ENCODE measurements around the gene SRGAP2. TPM values are rescaled to one million over a fixed set of nuclear protein-coding genes. Genes with fewer than 3 reads are reported as not detected.
"Not testable (repeated sequence)": the region's sequence is repeated elsewhere in the genome, so short reads cannot be mapped to it uniquely, and the experiment has no call there.

The SRGAP2 gene
- total and polyA plus RNA-seq, 2 of the 4 experiments (the other 2 are of a cell fraction): 20.7 to 33.3 TPM

- CTCF ChIA-PET; H4K91ac ChIP-seq (ENCODE audit: insufficient read depth, low read depth, low read length); POLR2A ChIA-PET (ENCODE audit: unreplicated experiment); H3K56ac ChIP-seq (ENCODE audit: extremely low read depth, insufficient read depth, low read length); H4K20me1 ChIP-seq (ENCODE audit: insufficient read depth, low read length); H3K79me1 ChIP-seq (ENCODE audit: low read depth in 1 of 2, low read length in 2 of 2); H4K5ac ChIP-seq (ENCODE audit: low read depth, low read length); H3K4me2 ChIP-seq (ENCODE audit: low read depth, low read length); H3K23ac ChIP-seq (ENCODE audit: low read depth, low read length); H3K36me3 ChIP-seq (ENCODE audit: control insufficient read depth, insufficient read depth, low read length); ATAC-seq (ENCODE audit: low read depth); H3K9me1 ChIP-seq (ENCODE audit: insufficient read depth, low read length); H3K4me3 ChIP-seq (ENCODE audit: insufficient read depth, low read depth, low read length); H3K4me1 ChIP-seq (ENCODE audit: control insufficient read depth, insufficient read depth, low read length); in situ Hi-C loops (cut with MboI; ENCODE audit: low sequenced_read_pairs); H3K18ac ChIP-seq (ENCODE audit: low read depth, low read length); dilution Hi-C loops (cut with HindIII; ENCODE audit: low sequenced_read_pairs, unreplicated experiment); H4K8ac ChIP-seq (ENCODE audit: low read depth in 2 of 2, low read length in 2 of 2); H3K27ac ChIP-seq (ENCODE audit: insufficient read depth, low read length); H3K4ac ChIP-seq (ENCODE audit: low read depth, low read length); H3K9ac ChIP-seq (ENCODE audit: low read depth, low read length); DNase-seq; H3K14ac ChIP-seq (replicated peaks; ENCODE audit: low read depth, low read length); H2BK5ac ChIP-seq (ENCODE audit: low read depth, low read length, poor library complexity, severe bottlenecking); H3K27me3 ChIP-seq (ENCODE audit: control insufficient read depth, insufficient read depth, low read length); H3K9me3 ChIP-seq (ENCODE audit: control insufficient read depth, insufficient read depth, low read length); H2BK120ac ChIP-seq (ENCODE audit: low read depth, low read length); H2AK9ac ChIP-seq (replicated peaks; ENCODE audit: low read depth, low read length, poor library complexity); H2AK5ac ChIP-seq (ENCODE audit: low read depth, low read length); H2BK15ac ChIP-seq (ENCODE audit: low read depth, low read length); BruUV-seq (replicated peaks); H2AFZ ChIP-seq (replicated peaks; ENCODE audit: low read length, poor library complexity); intact Hi-C loops (cut with micrococcal nuclease); H2BK20ac ChIP-seq (ENCODE audit: low read depth, low read length): not testable (repeated sequence)
- WGBS, 2 experiments (ENCODE audit: extremely low coverage in 2 of 2, insufficient read length in 1 of 2): no CpG with 5 or more reads among the region's 2 CpGs
Measured at GRCh38 chr1:206195182-206195581, 8.2 kb upstream of the SRGAP2 start.

GRCh38 chr1:206196748-206197424, 6.5 kb upstream of the SRGAP2 start:
- H3K14ac ChIP-seq (replicated peaks; ENCODE audit: low read depth, low read length); H3K23ac ChIP-seq (ENCODE audit: low read depth, low read length); H4K8ac ChIP-seq (ENCODE audit: low read depth in 2 of 2, low read length in 2 of 2); H4K5ac ChIP-seq (ENCODE audit: low read depth, low read length); H3K9me3 ChIP-seq (ENCODE audit: control insufficient read depth, insufficient read depth, low read length); H3K56ac ChIP-seq (ENCODE audit: extremely low read depth, insufficient read depth, low read length); POLR2A ChIA-PET (ENCODE audit: unreplicated experiment); dilution Hi-C loops (cut with HindIII; ENCODE audit: low sequenced_read_pairs, unreplicated experiment); H2BK120ac ChIP-seq (ENCODE audit: low read depth, low read length); H2AK9ac ChIP-seq (replicated peaks; ENCODE audit: low read depth, low read length, poor library complexity); H4K91ac ChIP-seq (ENCODE audit: insufficient read depth, low read depth, low read length); H3K79me1 ChIP-seq (ENCODE audit: low read depth in 1 of 2, low read length in 2 of 2); intact Hi-C loops (cut with micrococcal nuclease); H3K36me3 ChIP-seq (ENCODE audit: control insufficient read depth, insufficient read depth, low read length); in situ Hi-C loops (cut with MboI; ENCODE audit: low sequenced_read_pairs); H2BK15ac ChIP-seq (ENCODE audit: low read depth, low read length); H2BK5ac ChIP-seq (ENCODE audit: low read depth, low read length, poor library complexity, severe bottlenecking); H4K20me1 ChIP-seq (ENCODE audit: insufficient read depth, low read length); DNase-seq; H2AFZ ChIP-seq (replicated peaks; ENCODE audit: low read length, poor library complexity); BruUV-seq (replicated peaks); H3K4me2 ChIP-seq (ENCODE audit: low read depth, low read length); H3K4me3 ChIP-seq (ENCODE audit: insufficient read depth, low read depth, low read length); H2BK20ac ChIP-seq (ENCODE audit: low read depth, low read length); ATAC-seq (ENCODE audit: low read depth); H3K4ac ChIP-seq (ENCODE audit: low read depth, low read length); H2AK5ac ChIP-seq (ENCODE audit: low read depth, low read length); H3K9me1 ChIP-seq (ENCODE audit: insufficient read depth, low read length); H3K27ac ChIP-seq (ENCODE audit: insufficient read depth, low read length); H3K9ac ChIP-seq (ENCODE audit: low read depth, low read length); H3K4me1 ChIP-seq (ENCODE audit: control insufficient read depth, insufficient read depth, low read length); CTCF ChIA-PET; H3K18ac ChIP-seq (ENCODE audit: low read depth, low read length); H3K27me3 ChIP-seq (ENCODE audit: control insufficient read depth, insufficient read depth, low read length): not testable (repeated sequence)
- no CpG with 5 or more reads among the region's 3 CpGs for WGBS, 2 experiments (ENCODE audit: extremely low coverage in 2 of 2, insufficient read length in 1 of 2)

Data from IMR-90 (cell line).